ENCODE data around the gene SPDEF.

DNA sequence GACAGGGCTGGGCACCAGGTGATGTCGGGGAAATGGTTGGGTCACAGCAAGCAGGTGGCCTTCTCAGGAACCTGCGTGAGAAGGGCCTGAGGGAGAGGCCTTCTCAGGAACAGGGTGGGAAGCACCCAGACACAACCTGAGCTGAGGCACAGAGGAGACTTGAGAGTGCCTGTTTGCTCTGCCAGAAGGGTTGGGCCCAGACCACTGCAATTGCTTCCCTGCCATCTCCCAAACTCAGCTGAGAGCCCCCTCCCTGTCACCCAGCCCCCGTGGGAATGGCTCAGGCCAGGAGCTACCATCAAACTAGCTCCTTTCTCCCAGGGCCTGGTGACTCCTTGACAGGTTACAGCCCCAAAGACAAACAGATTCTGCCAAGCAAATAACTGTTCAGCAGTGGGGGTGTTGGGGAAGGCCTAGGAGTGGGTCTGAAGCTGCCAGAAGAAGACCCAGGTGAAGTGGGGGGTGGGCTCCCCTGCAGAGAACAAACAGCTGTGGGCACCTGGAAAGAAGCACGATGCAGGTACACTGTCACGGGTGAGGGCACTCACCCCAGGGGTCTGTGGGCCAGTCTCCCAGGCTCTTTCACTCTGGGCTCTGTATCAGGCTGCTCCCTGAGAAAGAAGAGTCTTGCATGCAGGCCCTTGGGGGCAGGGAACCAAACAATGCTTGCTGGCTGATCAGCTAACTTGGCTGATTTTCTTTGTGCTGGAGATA is 30.4 kb upstream of the SPDEF start:
- TF ChIP-seq, protein P1, sequence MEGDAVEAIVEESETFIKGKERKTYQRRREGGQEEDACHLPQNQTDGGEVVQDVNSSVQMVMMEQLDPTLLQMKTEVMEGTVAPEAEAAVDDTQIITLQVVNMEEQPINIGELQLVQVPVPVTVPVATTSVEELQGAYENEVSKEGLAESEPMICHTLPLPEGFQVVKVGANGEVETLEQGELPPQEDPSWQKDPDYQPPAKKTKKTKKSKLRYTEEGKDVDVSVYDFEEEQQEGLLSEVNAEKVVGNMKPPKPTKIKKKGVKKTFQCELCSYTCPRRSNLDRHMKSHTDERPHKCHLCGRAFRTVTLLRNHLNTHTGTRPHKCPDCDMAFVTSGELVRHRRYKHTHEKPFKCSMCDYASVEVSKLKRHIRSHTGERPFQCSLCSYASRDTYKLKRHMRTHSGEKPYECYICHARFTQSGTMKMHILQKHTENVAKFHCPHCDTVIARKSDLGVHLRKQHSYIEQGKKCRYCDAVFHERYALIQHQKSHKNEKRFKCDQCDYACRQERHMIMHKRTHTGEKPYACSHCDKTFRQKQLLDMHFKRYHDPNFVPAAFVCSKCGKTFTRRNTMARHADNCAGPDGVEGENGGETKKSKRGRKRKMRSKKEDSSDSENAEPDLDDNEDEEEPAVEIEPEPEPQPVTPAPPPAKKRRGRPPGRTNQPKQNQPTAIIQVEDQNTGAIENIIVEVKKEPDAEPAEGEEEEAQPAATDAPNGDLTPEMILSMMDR (conservative IDR thresholded peaks at IDR 0.05; ENCODE audit: low read depth in 2 of 2) = no peak
- TF ChIP-seq EZH2phosphoT487 (IDR thresholded peaks at IDR 0.05; ENCODE audit: unreplicated experiment) = no peak
- TF ChIP-seq EZH2 (IDR thresholded peaks at IDR 0.05; ENCODE audit: low read depth, unreplicated experiment) = no peak
- TF ChIP-seq POLR2AphosphoS5 (IDR thresholded peaks at IDR 0.05; ENCODE audit: low read depth) = no peak
- no peak for TF ChIP-seq CREB1 (CRISPR knock-in tag; IDR thresholded peaks at IDR 0.05; ENCODE audit: low read depth)
- TF ChIP-seq, protein P2, sequence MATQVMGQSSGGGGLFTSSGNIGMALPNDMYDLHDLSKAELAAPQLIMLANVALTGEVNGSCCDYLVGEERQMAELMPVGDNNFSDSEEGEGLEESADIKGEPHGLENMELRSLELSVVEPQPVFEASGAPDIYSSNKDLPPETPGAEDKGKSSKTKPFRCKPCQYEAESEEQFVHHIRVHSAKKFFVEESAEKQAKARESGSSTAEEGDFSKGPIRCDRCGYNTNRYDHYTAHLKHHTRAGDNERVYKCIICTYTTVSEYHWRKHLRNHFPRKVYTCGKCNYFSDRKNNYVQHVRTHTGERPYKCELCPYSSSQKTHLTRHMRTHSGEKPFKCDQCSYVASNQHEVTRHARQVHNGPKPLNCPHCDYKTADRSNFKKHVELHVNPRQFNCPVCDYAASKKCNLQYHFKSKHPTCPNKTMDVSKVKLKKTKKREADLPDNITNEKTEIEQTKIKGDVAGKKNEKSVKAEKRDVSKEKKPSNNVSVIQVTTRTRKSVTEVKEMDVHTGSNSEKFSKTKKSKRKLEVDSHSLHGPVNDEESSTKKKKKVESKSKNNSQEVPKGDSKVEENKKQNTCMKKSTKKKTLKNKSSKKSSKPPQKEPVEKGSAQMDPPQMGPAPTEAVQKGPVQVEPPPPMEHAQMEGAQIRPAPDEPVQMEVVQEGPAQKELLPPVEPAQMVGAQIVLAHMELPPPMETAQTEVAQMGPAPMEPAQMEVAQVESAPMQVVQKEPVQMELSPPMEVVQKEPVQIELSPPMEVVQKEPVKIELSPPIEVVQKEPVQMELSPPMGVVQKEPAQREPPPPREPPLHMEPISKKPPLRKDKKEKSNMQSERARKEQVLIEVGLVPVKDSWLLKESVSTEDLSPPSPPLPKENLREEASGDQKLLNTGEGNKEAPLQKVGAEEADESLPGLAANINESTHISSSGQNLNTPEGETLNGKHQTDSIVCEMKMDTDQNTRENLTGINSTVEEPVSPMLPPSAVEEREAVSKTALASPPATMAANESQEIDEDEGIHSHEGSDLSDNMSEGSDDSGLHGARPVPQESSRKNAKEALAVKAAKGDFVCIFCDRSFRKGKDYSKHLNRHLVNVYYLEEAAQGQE (IDR thresholded peaks at IDR 0.05; ENCODE audit: unreplicated experiment) = no peak
- TF ChIP-seq ZNF114 (CRISPR knock-in tag; IDR thresholded peaks at IDR 0.05) = no peak
- TF ChIP-seq ZNF331 (CRISPR knock-in tag; IDR thresholded peaks at IDR 0.05; ENCODE audit: low read depth) = no peak
- TF ChIP-seq NANOG (IDR thresholded peaks at IDR 0.05; ENCODE audit: borderline replicate concordance) = no peak
- no peak for TF ChIP-seq JUNB (IDR thresholded peaks at IDR 0.05; ENCODE audit: unreplicated experiment)
- TF ChIP-seq STAT1 (IDR thresholded peaks at IDR 0.05; ENCODE audit: unreplicated experiment) = no peak
- TF ChIP-seq, protein P3, sequence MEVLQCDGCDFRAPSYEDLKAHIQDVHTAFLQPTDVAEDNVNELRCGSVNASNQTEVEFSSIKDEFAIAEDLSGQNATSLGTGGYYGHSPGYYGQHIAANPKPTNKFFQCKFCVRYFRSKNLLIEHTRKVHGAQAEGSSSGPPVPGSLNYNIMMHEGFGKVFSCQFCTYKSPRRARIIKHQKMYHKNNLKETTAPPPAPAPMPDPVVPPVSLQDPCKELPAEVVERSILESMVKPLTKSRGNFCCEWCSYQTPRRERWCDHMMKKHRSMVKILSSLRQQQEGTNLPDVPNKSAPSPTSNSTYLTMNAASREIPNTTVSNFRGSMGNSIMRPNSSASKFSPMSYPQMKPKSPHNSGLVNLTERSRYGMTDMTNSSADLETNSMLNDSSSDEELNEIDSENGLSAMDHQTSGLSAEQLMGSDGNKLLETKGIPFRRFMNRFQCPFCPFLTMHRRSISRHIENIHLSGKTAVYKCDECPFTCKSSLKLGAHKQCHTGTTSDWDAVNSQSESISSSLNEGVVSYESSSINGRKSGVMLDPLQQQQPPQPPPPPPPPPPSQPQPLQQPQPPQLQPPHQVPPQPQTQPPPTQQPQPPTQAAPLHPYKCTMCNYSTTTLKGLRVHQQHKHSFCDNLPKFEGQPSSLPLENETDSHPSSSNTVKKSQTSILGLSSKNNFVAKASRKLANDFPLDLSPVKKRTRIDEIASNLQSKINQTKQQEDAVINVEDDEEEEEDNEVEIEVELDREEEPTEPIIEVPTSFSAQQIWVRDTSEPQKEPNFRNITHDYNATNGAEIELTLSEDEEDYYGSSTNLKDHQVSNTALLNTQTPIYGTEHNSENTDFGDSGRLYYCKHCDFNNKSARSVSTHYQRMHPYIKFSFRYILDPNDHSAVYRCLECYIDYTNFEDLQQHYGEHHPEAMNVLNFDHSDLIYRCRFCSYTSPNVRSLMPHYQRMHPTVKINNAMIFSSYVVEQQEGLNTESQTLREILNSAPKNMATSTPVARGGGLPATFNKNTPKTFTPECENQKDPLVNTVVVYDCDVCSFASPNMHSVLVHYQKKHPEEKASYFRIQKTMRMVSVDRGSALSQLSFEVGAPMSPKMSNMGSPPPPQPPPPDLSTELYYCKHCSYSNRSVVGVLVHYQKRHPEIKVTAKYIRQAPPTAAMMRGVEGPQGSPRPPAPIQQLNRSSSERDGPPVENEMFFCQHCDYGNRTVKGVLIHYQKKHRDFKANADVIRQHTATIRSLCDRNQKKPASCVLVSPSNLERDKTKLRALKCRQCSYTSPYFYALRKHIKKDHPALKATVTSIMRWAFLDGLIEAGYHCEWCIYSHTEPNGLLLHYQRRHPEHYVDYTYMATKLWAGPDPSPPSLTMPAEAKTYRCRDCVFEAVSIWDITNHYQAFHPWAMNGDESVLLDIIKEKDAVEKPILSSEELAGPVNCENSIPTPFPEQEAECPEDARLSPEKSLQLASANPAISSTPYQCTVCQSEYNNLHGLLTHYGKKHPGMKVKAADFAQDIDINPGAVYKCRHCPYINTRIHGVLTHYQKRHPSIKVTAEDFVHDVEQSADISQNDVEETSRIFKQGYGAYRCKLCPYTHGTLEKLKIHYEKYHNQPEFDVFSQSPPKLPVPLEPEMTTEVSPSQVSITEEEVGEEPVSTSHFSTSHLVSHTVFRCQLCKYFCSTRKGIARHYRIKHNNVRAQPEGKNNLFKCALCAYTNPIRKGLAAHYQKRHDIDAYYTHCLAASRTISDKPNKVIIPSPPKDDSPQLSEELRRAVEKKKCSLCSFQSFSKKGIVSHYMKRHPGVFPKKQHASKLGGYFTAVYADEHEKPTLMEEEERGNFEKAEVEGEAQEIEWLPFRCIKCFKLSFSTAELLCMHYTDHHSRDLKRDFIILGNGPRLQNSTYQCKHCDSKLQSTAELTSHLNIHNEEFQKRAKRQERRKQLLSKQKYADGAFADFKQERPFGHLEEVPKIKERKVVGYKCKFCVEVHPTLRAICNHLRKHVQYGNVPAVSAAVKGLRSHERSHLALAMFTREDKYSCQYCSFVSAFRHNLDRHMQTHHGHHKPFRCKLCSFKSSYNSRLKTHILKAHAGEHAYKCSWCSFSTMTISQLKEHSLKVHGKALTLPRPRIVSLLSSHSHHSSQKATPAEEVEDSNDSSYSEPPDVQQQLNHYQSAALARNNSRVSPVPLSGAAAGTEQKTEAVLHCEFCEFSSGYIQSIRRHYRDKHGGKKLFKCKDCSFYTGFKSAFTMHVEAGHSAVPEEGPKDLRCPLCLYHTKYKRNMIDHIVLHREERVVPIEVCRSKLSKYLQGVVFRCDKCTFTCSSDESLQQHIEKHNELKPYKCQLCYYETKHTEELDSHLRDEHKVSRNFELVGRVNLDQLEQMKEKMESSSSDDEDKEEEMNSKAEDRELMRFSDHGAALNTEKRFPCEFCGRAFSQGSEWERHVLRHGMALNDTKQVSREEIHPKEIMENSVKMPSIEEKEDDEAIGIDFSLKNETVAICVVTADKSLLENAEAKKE (CRISPR knock-in tag; IDR thresholded peaks at IDR 0.05) = no peak
